ENCODE data around the gene PPIL6.

DNA sequence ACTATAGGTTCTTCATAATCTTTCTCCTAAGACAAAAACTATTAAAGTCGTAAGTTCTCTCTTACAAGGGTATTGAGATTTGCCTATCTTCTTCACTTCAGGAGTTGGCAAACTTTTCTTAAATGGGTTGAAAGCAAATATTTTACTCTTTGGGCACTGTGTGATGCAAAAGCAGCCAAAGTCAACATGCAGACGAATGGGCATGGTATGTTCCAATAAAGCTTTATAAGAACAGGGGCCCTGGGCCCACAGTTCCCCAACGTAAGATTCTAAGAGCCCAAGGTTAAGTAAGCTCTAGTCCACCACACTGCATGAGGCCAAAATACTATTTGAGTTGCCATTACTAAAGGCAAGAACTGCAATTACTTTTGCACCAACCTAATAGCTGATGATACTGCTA, 69.6 kb downstream of the PPIL6 start:
- TF ChIP-seq EZH2phosphoT487 (IDR thresholded peaks at IDR 0.05; ENCODE audit: borderline replicate concordance, low read length) (no peak), EZH2 (IDR thresholded peaks at IDR 0.05; ENCODE audit: low read length, unreplicated experiment) (no peak)
- TF ChIP-seq, protein P1, sequence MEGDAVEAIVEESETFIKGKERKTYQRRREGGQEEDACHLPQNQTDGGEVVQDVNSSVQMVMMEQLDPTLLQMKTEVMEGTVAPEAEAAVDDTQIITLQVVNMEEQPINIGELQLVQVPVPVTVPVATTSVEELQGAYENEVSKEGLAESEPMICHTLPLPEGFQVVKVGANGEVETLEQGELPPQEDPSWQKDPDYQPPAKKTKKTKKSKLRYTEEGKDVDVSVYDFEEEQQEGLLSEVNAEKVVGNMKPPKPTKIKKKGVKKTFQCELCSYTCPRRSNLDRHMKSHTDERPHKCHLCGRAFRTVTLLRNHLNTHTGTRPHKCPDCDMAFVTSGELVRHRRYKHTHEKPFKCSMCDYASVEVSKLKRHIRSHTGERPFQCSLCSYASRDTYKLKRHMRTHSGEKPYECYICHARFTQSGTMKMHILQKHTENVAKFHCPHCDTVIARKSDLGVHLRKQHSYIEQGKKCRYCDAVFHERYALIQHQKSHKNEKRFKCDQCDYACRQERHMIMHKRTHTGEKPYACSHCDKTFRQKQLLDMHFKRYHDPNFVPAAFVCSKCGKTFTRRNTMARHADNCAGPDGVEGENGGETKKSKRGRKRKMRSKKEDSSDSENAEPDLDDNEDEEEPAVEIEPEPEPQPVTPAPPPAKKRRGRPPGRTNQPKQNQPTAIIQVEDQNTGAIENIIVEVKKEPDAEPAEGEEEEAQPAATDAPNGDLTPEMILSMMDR (conservative IDR thresholded peaks at IDR 0.05; ENCODE audit: low read depth, low read length): no peak
